ENCODE results near the gene IL1F10. TPM values are rescaled to one million over a fixed set of nuclear protein-coding genes. Genes with fewer than 3 reads are reported as not detected.
A peak's percentile ranks its signal among the peaks of the same experiment; 100 is the strongest.

IL1F10 gene
- total RNA-seq, 1 experiment from 2014 or later = not detected

DNA sequence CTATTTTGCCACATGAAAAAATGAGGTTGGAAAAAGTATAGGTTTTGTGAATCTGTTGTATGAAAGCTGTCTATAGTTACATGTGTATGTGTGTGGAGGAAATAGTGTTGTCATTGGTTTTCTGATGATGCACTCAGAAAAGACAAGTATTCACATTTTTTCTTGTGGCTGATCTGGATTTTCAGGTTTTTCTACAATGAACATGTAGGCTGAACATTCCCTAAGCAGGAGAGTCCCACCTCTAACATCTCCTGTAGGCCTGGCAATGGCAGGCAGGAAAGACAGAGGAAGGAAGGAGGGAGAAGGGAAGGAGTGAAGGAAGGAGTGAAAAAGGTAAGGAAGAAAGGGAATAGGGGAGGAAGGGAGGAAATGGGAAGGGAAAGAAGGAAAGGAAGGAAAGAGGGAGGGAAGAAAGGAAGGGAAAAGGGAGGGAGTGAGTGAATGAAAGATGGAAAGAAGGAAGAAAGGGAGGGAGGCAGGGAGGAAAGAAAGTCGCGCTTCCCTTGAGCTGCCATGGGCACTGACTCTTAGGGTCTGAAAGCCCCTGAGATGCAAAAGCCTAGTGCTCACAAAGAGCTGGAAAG is 9.3 kb upstream of the IL1F10 start:
- DNase-seq (ENCODE audit: extremely low read depth, low read depth) = no peak

DNA sequence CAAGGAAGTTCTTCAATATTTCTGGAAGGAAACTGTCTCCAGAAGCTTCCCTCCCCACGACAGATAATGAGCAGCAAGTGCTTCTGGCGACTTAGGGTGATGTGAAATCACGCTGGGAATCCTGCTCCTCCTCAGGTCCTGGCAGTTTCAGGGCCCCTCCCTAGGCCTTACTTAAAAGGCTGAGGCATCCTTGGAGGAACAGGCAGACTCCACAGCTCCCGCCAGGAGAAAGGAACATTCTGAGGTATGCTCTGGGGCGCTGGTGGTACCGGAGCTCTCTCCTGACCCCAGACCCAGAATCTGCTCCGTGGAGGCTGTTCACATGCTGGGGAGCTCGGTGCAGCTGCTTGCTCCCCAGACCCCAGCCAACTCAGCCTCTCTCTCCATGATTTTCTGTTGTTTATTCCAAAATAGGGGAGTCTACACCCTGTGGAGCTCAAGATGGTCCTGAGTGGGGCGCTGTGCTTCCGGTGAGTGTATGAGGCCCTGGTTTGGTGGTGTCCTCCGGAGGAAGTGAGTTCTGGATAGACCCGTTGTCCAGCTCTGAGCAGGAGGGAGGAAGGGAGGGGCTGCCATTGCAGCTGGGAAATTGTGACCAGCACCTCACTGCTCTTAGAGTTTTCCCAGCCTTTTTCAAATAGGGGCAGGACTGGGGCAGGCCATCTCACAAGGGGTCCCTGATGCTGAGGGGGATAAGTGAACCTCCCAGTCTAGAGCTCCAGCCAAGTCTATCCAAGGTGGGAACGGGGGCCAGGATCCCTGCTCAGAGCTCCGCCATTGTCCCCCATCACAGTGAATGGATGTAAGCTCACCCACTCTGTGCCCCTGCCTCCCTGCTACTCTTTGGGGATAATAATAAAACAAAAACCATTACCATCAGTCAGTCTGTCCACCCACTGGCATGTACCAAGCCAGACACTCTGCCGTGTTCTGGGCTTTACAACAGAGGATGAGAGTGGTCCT is 8.5 kb upstream of the IL1F10 start, which contains the start of gene IL36RN:
Gene IL36RN, plus strand, starts transcription at position 201 of the 963 bp plus-strand sequence. Its CDS starts 241 bp downstream, at position 442.
- DNase-seq (ENCODE audit: extremely low read depth, low read depth) = no peak

DNA sequence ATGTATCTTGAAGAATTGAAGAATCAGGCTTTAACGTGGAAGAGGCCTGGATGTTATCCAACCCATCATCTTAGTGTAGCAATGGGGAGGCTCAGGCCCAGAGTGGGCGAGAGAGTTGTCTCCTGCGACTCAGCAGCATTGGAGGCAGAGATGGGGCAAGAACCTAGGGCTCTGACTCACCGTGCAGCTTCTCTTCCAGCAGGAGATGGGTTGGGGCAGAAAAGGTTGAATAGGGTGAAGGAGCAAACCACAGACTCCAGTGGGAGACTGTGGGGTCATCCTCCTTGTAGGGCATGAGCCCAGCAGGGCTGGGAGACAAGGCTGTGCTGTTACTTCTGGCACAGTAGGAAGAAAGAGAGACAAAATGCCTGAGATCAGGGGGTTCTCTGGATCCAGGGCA is 7.4 kb upstream of the IL1F10 start:
- DNase-seq (ENCODE audit: extremely low read depth, low read depth) = no peak

DNA sequence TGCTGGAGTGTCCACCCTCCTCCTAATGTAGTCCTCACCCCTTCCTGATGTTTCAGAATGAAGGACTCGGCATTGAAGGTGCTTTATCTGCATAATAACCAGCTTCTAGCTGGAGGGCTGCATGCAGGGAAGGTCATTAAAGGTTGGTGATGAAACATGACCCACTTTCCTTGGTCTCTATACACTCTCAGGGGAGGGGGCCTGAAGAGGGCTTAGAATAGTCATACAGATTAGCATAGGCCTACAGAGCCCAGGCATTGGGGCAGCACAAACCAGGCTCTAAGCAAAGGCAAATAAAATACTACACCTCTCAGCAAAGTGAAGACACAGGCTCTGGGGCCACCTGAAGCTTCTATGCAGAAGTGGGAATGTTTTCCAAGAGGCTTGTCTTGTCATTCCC is 7.0 kb upstream of the IL1F10 start:
- DNase-seq (ENCODE audit: extremely low read depth, low read depth) = no peak

DNA sequence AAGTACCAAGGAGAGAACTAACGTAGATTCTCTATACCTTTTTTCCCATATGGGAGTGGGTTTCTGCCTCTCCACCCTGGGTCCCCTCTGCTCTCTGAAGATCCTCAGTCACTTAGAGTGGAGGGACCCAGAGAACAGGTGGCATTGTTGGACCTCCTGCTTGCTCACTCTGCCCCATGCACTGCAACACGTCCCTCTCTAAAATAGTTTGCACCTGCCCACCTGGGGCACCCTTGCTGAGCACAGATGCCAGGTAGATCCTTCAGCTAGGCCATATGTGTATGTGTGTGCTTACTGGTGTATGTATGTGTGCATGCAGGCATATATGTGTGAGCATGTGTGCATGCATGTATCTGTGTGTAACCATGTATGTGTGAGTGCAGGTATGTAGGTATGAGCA is 6.5 kb upstream of the IL1F10 start:
- DNase-seq (ENCODE audit: extremely low read depth, low read depth) = no peak

DNA sequence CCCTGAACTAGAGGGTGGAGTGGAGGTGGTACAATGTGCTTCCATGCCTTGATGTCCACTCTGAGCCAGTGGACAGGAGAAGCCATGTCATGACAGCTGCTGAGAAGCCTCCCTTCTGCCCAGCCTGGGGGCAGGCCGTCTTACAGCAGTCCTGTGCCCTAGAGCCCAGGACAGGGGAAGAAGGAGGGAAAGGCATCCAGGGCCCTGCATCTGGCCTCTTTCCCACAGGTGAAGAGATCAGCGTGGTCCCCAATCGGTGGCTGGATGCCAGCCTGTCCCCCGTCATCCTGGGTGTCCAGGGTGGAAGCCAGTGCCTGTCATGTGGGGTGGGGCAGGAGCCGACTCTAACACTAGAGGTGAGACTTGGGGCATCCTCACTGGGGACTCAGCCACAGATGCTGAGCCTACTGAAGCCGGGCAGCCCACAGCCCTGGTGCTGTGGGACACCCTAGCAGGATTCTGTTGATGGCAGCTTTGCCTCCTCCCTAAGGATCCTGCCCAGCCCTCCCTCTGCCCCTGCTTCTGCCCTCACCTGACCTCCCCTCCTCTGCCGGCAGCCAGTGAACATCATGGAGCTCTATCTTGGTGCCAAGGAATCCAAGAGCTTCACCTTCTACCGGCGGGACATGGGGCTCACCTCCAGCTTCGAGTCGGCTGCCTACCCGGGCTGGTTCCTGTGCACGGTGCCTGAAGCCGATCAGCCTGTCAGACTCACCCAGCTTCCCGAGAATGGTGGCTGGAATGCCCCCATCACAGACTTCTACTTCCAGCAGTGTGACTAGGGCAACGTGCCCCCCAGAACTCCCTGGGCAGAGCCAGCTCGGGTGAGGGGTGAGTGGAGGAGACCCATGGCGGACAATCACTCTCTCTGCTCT is 5.6 kb upstream of the IL1F10 start:
- DNase-seq (ENCODE audit: extremely low read depth, low read depth) = no peak

DNA sequence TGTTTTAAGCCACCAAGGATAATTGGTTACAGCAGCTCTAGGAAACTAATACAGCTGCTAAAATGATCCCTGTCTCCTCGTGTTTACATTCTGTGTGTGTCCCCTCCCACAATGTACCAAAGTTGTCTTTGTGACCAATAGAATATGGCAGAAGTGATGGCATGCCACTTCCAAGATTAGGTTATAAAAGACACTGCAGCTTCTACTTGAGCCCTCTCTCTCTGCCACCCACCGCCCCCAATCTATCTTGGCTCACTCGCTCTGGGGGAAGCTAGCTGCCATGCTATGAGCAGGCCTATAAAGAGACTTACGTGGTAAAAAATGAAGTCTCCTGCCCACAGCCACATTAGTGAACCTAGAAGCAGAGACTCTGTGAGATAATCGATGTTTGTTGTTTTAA is 3.5 kb upstream of the IL1F10 start:
- DNase-seq (ENCODE audit: extremely low read depth, low read depth) = no peak

DNA sequence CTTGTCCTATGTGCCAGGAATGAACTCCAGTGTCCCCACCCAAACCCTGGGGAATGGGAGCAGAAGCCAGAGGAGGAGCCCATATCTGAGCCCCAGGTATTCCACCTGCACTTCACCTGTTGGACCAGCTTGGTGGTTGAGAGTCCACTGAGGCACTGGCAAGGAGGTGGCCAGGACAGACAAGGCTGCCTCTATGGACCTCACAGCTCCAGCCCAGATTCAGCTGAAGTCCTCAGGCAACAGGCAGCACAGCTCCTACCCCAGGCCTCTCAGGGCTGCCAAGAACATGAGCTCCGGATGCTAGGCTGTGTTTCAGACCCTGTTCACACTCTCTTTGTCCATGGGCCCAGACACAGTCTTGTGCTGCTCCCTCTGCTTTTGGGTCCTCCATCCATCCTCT is 2.9 kb upstream of the IL1F10 start:
- no peak for DNase-seq (ENCODE audit: extremely low read depth, low read depth)

DNA sequence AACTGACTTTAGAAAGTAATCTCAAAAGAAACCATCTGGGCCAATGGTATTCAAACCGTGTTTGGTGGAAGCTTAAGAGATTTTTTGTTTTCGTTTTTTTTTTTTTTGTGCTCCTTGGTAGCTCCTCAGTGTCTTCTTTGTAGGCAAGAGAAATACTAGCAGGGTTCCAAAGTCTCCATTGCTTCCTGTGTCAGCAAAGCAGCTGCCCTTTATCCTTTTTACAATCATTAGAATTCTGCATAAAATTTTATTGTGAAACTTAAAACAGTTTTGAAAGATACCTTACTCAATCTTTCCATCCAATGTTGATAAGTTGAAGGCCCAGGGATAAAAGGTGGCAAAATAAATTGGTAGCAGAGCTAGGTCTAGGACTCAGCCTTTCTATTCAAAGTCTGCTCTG is 479 bp downstream of the IL1F10 start:
- DNase-seq (ENCODE audit: extremely low read depth, low read depth) = no peak

DNA sequence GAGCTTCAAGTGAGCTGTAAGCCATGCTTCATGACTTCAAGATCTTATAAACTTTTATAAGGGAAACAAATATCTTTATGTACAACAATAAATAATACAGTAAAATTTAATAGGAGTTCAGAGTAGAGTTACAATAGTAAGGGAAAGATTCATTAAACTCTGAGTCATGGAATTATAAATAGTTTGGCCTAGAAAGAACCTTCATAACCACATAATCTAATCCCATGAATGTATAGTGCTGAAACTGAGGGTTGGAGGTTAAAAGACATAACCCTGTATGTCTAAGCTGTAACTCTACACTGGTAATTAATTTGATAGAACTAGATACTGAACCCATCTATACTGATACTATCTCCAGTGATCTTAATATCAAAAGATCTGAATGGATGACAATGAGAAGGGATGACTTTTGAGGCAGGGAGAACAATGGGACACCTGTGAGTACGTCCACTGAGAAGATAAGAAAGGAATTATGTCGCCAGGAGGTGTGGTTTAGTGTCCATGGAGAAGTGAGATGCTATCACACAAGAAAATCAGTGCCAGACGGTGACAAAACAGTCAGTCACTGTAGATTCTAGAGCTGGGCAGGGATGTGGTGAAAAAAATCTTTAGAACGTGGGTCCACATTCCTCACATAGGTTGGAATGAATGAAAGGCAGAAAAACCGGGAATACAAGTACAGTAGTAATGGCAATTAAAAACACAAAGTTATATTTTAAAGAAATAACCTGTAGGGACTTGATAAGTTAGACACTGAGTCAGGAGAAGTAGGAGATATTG is 1.1 kb downstream of the IL1F10 start:
- no peak for DNase-seq (ENCODE audit: extremely low read depth, low read depth)

DNA sequence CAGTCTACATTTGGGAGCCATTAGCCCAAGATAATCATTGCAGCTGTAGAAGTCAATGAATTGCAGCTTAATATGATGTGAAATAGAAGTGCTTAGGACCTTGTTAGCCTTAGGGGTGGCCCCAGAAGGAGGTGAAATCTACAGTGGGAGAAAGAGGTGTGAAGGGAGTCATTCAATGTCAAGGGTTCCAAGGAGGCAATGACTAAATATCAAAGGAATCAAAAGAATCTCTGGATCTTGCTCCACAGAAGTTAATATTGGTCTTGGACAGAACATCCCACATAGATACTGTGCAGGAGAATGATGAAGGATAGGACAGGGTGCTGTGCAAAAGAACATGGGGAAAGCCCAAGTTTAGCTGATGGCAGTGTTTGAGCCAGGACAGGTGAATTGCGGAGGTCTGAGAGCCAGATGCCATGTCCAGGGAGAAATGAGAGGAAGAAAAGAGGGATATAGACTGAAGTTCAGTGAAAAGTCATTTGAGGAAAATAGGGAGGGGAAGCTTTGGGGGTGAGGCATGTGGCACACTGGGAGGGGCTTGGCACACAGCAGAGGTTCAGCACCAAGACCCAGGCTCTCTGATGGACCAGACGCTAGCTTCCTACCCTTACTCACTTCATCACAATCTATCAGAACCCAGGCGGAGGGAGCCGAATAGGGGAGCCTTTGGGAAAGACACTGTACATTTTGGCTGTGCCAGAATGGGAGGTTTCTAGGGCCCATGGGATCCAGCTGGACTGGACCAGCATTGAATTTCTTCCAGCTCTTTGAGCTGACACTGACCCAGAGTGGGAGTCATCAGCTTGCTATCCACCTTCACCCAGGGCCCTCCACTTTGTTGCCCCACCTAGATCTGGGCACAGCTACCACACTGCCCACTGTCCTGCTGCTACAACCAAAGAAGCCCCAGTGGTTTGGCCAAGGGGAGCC is 2.2 kb downstream of the IL1F10 start:
- no peak for DNase-seq (ENCODE audit: extremely low read depth, low read depth)

DNA sequence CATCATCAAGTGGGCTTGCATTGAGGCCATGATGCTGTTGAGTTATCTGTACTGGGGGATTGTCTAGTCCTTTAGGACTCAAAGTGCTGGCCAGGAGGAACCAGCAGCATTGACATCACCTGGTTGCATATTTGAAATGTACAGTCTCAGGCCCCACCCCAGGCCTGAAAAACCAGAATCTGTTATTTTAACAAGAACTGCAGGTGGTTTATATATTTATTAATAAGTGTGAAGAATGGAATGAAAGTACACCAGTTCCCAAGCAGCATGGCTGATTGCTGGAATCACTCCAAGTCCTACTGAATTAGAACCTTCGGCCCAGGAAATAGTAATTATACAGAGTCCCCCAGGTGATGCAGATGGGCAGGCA is 2.8 kb downstream of the IL1F10 start:
- DNase-seq (ENCODE audit: extremely low read depth, low read depth) = no peak

DNA sequence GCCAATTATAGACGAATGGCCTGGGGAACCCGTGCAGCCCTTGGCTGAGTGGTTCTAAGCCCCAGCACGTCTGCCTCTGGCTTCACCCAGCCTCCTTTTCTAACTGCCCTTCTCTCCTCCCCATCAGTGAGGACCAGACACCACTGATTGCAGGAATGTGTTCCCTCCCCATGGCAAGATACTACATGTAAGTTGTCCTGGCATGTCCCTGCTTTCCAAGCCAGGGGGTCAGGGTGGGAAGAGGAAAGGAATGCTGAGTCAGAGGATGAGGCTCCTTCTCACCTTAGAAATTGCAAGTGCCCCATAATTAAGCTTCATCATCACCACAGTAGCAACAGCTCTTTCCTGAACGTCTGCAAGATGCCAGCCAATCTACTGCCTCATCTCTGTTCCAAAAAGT is 4.8 kb downstream of the IL1F10 start:
- DNase-seq (ENCODE audit: extremely low read depth, low read depth) = no peak

DNA sequence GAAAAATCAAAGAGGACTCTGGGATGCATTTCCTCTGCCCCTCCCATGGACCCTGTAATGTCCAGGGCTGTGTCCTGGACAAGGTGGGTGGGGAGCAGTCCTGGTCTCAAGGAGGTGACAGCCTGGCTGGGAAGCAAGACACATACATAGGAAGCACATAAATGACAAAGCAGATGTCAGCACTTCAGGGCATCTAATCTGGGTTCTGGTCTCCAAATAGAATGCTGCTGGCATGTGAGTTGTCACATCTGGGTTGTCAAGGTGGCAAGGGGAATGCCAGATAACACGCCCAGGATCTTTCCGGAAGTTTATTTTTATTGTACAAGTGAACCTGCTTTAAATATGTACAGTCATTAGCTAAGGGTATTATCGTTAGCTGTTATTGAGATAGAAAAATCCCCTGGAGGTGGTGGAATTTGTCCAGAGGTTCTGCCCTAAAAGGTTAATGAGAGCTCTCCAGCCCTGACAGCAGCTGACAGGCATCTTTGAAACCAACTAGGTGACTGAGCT is 5.6 kb downstream of the IL1F10 start:
- DNase-seq (ENCODE audit: extremely low read depth, low read depth) = no peak

DNA sequence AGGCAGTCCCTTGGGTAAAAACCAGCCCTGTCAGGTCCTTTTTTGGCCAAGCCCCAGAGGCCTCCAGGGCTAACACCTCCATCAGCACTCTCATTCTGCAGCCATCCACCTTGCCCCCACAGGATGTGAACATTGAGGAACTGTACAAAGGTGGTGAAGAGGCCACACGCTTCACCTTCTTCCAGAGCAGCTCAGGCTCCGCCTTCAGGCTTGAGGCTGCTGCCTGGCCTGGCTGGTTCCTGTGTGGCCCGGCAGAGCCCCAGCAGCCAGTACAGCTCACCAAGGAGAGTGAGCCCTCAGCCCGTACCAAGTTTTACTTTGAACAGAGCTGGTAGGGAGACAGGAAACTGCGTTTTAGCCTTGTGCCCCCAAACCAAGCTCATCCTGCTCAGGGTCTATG is 7.3 kb downstream of the IL1F10 start:
- no peak for DNase-seq (ENCODE audit: extremely low read depth, low read depth)

DNA sequence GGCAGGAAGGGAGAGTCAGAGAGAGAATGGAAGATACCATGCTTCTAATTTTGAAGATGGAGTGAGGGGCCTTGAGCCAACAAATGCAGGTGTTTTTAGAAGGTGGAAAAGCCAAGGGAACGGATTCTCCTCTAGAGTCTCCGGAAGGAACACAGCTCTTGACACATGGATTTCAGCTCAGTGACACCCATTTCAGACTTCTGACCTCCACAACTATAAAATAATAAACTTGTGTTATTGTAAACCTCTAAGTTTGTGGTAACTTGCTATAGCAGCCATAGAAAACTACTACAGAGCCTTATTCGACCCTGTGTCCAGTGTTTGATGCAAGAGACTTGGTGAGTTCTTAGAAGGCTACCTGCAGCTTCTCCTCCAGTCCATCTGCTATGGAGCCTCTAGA is 7.8 kb downstream of the IL1F10 start:
- no peak for DNase-seq (ENCODE audit: extremely low read depth, low read depth)

DNA sequence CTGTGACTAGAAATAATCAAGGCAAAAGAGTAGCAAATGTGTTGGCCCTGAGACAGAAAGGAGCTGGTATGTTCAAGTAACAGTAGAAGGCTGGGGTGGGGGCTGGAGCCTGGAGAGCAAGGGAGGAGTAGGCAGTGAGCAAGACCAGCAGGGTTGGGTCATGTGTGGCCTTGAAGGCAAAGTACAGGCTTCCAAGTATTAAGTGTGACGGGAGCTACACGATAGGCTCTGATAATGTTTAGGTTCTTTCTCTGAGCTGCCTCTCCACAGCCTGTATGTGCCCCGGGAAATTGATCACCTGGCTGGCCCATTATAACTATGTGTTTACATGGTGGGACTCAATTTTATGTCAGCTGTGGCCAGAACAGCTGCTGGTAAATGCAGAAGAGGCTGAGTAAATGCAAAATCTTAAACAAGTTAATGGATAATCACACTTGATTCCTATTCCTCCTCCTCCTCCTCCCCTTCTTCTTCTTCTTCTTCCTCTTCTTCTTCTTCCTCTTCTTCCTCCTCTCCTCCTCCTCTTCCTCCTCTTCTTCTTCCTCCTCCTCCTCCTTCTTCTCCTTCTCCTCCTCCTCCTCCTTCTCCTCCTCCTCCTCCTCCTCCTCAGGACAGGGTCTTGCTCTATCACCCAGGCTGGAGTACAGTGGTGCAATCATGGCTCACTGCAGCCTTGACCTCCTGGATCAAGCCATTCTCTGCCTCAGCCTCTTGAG is 9.3 kb downstream of the IL1F10 start:
- DNase-seq (ENCODE audit: extremely low read depth, low read depth) = no peak

DNA sequence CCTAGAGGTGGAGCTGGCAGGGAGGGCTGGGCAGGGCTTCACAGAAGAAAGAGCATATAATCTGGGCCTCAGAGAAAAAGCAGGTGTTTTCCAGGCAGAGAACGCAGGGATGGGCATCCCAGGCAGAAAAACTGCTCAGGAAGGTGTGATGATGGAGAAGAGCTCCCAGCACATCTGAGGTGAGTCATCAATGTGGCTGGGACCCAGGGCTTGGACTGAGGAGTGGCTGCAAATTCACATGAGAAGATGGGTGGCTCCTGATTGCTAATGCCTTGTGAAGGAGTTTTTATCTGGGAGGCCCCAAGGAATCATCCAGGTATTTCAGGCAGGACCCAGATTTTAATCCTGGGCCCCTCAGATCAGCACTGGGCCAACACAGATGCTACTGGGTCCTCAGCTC is 10.2 kb downstream of the IL1F10 start:
- DNase-seq (ENCODE audit: extremely low read depth, low read depth) = peak; percentile 23

Measured in NCI-H460 (cell line).